Fibroblast of lung (primary cell): Measurements from ENCODE around the gene PRRC2B.

Experiments
- CTCF ChIP-seq, 2 donors: IDR thresholded peaks in 1 of 2; conservative IDR thresholded peaks in 1 of 2; 1 replicate in 1 of 2; 2 replicates in 1 of 2; pipeline ENCODE4 v1.5.1; 2011 to 2012; ENCODE audit warnings: low read length in 2 of 2, control low read depth in 1 of 2, inconsistent platforms in 1 of 2, low read depth in 1 of 2, mild to moderate bottlenecking in 1 of 2
- EZH2 ChIP-seq: IDR thresholded peaks from 2 replicates; pipeline ENCODE4 v1.5.1; 2012; ENCODE audit warnings: low read length, control low read depth, mild to moderate bottlenecking; ENCODE audit errors: missing control alignments

GRCh38 chr9:131523451-131524435 lies 129.9 kb downstream of the PRRC2B start:
- TF ChIP-seq CTCF (conservative IDR thresholded peaks at IDR 0.05 in 1 of 2, IDR thresholded peaks at IDR 0.05 in 1 of 2; ENCODE audit: low read depth in 1 of 2, low read length in 2 of 2) (no peak), EZH2 (no peak)
